HEK293 (cell line): ENCODE results near the gene SETD7.

Experiments used
- REPIN1 ChIP-seq: fragments of 450-650 bp; formaldehyde crosslinking; IDR thresholded peaks from 2 replicates; pipeline ENCODE4 v1.5.1; 2017; ENCODE audit warnings: missing biosample characterization, missing genetic modification characterization, low read depth
- WT1 ChIP-seq: fragments of 450-650 bp; formaldehyde crosslinking; IDR thresholded peaks from 2 replicates; pipeline ENCODE4 v1.5.1; 2016; ENCODE audit warnings: missing biosample characterization, missing genetic modification characterization
- ZNF433 ChIP-seq: fragments of 450-650 bp; formaldehyde crosslinking; IDR thresholded peaks from 2 replicates; pipeline ENCODE4 v1.5.1; 2016; ENCODE audit warnings: missing biosample characterization, missing genetic modification characterization, low read depth
- ZNF843 ChIP-seq: fragments of 450-650 bp; formaldehyde crosslinking; IDR thresholded peaks from 2 replicates; pipeline ENCODE4 v1.5.1; 2016; ENCODE audit warnings: missing biosample characterization, missing genetic modification characterization
- TF ChIP-seq, protein P1 (sequence below): fragments of 450-650 bp; formaldehyde crosslinking; IDR thresholded peaks from 2 replicates; pipeline ENCODE4 v1.5.1; 2016; ENCODE audit warnings: missing biosample characterization, missing genetic modification characterization, low read depth

DNA sequence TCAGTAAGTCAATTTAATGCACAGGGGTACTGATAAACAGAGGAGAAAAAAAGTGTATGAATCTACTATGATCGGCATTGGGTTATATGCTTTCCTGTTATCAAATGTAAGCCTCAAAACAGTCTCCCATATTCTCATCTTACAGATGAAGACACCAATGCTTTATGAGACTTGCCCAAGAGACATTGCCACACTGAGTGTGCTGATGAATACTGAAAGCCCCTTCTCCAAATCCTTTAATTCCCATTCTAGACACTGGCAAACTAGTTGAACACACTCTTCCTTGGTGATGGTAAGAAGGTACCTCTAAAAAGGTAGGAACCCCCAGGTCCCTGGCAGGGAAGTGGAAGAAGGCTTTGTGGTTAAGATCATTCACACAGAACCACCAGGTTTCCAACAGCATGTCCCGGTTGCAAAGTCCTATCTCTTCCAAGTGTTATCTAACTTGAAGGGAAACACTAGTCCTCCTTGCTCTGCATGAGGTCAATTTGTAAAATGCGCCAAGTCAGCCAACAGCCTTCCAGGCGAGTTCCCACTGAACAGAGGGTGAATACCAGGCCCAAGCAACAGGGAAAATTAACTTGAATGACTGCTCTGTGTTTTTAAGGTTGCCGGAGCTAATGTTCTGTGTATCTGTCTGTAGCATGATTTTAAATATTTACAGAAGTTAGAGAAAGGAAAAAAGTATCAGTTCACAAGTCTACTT is 5.1 kb downstream of the SETD7 start:
- no peak for TF ChIP-seq REPIN1 (tag by site-specific recombination)
- TF ChIP-seq, protein P1, sequence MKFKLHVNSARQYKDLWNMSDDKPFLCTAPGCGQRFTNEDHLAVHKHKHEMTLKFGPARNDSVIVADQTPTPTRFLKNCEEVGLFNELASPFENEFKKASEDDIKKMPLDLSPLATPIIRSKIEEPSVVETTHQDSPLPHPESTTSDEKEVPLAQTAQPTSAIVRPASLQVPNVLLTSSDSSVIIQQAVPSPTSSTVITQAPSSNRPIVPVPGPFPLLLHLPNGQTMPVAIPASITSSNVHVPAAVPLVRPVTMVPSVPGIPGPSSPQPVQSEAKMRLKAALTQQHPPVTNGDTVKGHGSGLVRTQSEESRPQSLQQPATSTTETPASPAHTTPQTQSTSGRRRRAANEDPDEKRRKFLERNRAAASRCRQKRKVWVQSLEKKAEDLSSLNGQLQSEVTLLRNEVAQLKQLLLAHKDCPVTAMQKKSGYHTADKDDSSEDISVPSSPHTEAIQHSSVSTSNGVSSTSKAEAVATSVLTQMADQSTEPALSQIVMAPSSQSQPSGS (tag by site-specific recombination) = no peak
- TF ChIP-seq ZNF433 (tag by site-specific recombination) = no peak
- no peak for TF ChIP-seq ZNF843 (tag by site-specific recombination)
- no peak for TF ChIP-seq WT1
